Stimulated activated CD4-positive, alpha-beta T cell treated with anti-CD3 and anti-CD28 coated beads, TNF-alpha, amount 100 ng/mL, for 1 hour (primary cell): ENCODE measurements around the gene SURF6.
"Not testable (repeated sequence)": the region's sequence is repeated elsewhere in the genome, so short reads cannot be mapped to it uniquely, and the experiment has no call there.

Experiments
- DNase-seq, 3 donors: peaks; one replicate each; pipeline ENCODE4 v3.0.0-alpha.2; 2020; ENCODE audit warnings: low read depth in 3 of 3, low spot score in 1 of 3

The SURF6 gene

DNA sequence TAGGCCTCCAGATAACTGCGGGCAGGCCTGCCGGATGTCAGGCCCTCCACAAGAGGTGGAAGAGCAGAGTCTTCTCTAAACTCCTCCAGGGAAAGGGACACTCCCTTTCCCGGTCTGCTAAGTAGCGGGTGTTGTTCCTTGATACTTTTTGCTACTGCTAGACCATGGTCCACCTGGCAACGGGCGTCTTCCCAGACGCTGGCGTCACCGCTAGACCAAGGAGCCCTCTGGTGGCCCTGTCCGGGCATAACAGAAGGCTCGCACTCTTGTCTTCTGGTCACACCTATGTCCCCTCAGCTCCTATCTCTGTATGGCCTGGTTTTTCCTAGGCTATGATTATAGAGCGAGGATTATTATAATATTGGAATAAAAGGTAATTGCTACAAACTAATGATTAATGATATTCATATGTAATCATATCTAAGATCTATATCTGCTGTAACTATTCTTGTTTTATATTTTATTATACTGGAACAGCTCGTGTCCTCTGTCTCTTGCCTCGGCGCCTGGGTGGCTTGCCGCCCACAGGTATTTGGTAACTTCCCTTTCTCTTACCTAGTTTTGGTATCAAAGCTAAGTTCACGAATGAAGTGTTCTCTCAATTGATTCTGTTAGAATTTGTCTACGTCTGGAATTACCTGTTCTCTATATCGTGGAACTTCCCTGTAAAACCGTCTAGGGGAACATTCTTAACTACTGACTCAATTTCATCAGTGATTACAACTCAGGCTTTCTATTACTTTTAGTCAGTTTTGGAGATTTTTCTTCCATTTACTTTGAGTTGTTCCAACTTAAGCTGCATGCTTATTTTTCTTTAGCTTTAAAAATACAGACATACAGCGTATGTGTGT is 6.5 kb downstream of the SURF6 start:
- not testable (repeated sequence) for DNase-seq

DNA sequence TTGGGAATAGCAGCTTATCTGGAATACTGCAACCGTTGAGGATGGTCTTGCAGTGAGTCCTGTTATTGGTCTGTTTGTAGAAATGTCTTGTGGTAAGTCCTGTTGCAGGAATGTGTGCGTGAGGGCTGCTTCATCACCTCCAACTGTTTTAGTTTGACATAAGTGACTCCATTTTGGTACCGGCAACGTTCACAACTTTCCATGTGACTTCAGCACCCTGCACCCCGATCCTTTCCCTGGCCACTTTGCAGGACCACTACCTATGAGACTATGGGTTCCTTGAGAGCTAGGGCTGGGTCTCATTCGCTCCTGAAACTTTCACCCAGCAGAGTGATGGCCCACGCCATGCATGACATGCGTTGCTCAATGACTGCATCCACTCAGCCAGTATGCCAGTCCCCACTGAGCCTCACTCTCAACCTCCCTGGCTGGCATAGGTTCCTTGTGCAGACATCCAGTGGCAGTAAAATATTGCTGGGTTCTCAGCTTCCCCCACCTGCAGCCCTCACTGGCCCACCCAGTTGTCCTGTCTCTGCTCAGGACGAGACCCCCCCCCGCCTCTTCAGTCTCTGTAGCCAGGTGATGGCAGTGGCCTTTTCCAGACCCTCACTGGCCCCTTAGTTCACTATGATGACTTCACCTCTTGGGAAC is 8.0 kb downstream of the SURF6 start:
- DNase-seq: no peak

DNA sequence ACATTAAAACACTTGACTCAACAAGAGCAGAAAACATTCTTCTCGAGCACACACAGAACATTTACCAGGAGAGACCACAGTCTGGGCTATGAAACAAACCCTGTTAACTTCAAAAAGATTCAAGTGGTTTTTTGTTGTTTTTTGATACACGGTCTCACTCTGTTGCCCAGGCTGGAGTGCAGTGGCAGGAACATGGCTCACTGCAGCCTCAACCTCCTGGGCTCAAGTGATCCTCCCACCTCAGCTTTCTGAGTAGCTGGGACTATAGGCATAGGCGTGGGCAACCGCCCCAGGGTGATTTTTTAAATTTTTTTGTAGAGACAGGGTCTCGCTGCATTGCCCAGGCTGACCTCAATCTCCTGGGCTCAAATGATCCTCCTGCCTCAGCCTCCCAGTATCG is 9.0 kb downstream of the SURF6 start:
- not testable (repeated sequence) for DNase-seq

DNA sequence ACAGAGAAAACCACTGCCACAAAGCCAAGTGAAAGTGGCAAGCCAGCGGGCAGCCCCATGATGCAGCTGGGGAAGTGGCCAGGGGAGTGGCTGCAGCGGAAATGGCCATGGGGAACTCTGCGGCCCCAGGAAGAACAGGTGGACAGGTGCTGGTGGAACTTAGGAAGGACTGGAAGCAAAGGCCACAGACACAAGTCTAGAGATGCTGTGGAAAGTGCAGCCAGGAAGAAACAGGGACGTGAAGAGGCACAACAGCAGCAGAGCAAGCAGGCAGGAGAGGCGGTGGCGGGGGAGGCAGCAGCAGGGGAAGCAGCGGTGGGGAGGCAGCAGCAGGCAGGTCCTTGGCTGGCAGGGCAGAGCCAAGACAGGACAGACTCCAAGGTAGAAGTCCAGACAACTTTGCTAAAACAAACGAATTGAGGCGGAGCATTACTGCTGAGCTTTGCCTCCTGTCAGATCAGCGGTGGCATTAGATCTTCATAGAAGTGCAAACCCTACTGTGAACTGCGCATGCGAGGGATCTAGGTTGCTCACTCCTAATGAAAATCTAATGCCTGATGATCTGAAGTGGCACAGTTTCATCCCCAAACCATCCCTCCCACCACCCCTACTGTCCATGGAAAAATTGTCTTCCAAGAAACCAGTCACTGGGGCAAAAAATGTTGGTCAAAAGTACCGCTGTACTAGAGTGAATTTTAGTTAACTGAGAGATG is 11.8 kb downstream of the SURF6 start:
- DNase-seq: no peak

DNA sequence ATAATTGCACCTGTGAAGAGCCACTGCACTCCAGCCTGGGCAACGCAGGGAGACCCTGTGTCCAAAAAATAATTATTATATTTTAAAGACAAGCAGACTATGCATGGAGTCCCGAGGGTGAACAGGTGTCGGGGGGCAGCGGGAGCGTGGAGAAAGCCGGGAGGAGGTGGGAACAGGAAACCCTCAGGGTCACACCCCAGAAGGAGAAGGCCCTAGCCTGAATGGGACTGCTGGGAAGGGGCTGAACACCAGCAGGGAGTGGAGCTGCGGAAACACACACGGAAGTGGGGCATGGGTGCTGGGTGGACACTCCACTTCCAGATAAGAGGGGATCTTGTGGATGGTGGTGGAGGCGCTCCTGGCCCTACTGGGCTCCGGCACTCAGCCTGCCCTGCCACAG is 12.8 kb downstream of the SURF6 start:
- DNase-seq: no peak

DNA sequence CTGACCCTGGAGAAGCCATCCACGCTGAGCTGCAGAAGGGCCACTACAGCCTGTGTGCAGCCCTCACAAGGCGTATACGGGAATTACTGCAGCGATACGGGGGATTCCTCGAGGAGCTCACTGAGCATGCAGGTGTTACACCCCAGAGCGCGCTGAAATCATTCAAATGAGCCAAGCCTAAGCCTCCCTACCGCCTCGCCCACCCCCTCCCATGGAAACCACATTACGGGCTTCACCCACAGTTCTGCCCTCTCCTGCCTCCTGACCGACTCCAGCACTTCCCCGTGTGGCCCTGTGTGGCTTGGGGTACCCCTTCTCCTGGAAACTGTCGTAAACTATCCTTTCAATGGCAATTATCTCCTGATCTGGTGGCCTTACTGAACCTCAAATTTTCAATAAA is 13.3 kb downstream of the SURF6 start:
- DNase-seq: no peak

DNA sequence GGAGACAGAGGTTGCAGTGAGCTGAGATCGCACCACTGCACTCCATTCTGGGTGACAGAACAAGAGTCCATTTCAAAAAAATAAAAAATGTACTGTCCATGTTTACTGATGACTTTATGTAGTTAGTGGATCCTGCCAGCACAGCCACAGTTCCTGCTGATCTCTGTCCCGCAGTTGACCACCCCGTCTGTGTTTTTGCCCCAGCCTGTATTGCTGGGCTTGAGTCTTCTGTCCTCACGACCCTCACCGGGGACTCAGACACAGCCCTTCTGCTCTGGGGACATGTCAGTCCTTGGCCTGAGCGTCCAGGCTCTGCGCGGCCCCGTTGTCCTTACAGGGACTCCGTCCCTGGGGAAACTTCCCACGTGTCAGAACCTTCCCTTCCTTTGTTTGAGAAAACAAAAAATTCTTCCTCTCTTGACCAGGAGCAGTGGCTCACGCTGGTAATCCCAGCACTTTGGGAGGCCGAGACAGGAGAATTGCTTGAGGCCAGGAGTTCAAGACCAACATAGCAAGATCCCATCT is 14.5 kb downstream of the SURF6 start:
- DNase-seq: no peak

DNA sequence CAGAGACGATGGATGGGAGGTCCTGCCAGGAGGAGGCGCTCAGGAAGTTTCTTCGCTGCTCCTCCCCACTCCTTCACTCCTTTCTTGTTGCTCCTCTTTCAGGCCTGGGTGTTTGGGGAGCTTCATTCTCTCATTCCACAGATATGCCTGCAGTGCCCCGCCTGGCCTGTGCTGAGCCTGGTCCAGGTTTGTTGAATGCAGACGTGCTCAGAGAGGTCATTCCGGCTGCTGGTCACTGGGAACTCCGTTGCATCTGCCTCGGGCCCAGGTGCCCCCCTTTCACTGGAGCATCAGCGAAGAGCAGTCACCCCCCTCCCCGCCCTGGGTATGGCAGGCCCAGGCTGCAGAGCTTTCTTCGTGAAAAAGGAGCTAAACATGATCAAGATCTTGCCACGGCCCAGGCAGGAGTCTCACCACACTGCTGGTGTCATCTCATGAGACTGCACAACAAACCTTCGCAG is 15.5 kb downstream of the SURF6 start:
- no peak for DNase-seq

DNA sequence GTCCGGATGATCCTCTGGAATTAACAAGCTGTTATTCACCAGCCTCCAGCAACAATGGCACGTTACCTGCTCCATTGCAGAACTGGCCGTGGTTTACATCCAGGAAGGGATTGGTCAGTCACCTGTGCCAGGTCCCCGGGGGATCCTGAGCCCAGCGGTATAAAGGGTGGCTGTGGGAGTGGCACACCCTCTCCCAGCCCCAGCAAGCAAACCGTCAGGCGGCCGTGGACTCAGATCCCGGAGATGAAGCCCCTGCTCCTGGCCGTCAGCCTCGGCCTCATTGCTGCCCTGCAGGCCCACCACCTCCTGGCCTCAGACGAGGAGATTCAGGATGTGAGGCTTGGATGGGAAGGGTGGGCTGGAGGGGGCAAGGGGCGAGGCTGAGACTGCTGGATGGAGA is 18.4 kb downstream of the SURF6 start:
- DNase-seq: not testable (repeated sequence)

DNA sequence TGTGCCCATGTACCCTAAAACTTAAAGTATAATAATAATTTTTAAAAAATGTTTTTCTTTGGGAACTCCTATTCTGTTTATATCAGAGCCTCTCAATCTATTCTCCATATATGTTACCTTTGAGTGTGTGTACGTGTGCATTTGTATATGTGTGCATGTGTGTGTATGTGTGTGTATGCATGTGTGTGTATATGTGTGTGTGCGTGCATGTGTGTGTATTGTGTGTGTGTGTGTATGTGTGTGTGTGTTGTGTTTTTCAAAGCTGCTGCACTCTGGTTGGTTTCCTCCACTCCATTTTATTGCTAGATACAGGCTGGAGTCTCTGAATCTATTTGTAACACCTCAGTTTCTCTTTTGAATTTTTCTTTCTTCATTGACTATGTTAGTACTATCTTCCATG is 20.0 kb downstream of the SURF6 start:
- no peak for DNase-seq

DNA sequence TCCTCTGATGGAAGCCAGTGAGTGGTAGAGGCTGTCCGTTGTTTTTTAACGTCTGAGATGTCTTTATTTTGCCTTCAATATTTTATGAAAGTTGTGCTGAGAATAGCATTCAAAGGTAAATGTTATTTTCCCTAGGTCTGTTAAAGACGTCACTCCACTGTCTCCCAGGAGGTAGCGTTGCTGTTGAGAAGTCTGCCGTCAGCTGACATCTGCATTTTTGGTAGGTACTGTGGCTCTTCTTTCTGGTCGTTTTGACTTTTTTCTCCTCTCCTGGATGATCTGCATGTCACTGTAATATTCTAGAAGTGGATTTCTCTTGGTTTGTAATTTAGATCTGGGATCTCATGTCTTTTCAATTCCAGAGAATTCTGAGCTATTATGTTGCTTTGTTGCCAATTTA is 26.4 kb downstream of the SURF6 start:
- no peak for DNase-seq

DNA sequence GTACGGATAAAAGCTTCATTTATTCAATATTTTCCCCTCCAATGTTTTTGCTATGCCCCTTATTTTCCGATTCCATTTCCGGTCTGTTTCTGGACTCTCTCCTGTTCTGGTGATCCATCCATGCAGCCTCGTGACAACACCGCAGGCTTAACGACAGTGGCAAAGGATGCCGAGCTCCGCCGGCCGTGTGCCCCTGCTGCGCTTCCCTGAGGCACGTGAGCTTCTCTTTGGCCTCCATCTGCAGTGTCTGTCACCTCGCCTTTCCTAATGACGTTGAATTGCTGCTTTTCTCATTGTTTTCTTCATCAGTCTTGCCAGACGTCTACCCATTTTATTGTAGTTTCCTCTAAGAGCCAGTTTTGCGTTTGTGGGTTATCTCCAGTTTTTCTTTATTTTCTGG is 28.7 kb downstream of the SURF6 start:
- DNase-seq: no peak

DNA sequence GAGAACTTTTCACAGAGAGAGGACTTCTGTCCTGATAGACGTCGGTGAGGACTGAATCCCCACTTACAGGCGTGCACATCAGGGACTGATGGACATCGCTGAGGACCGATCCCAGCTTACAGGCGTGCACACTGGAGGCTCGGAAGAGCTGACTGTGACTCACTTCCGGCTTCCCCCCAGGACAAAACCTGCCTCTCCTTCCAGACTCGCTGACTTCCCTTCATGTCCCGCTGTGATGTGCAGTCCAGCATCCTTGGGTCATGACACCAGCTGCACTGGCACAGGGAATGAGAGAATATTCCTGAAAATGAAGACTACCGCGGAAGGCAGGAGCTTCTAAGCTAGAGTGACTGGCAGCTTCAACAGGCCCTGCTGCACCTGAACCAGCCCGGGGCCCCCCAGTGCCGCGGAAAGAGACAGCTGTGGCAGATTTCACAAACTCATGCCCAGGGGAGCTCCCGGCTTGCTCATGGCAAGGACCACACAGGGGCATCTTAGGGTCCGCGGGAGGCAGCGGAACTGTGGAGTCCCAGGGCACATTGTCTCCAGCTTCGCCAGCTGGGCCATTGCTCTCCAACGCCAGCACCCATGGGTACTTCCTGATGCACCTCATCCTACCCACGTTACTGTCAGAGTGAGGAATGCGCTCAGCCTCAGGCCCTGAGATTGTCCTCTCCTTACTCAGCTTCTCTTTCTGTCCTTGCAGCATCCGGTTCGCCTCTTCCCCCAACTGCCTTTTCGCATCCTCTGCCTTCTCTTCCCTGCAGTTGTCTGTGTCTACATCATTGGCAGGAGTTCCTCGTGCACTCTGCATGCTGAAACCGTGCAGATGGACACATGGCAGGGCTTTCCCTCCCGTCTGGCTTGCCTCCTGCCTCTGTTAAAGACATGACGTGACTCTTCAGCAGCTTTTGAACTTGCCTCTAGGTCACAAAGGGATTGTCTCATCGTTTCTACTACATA is 29.5 kb downstream of the SURF6 start:
- no peak for DNase-seq

DNA sequence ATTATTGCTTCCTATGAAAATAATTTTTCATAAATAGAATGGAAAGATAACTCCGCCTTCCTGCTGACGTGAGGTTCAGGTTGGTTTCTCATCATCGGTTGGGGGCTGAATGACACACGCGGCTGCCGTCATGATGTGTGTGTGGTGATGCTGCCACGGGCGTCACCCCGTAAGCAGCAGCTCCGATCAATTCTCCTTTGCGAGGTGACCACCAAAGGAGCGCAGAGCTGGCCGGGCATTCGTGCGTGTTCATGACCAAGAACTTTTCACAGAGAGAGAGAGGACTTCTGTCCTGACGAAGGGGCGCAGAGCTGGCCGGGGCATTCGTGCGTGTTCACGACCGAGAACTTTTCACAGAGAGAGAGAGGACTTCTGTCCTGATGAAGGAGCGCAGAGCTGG is 30.3 kb downstream of the SURF6 start:
- no peak for DNase-seq

DNA sequence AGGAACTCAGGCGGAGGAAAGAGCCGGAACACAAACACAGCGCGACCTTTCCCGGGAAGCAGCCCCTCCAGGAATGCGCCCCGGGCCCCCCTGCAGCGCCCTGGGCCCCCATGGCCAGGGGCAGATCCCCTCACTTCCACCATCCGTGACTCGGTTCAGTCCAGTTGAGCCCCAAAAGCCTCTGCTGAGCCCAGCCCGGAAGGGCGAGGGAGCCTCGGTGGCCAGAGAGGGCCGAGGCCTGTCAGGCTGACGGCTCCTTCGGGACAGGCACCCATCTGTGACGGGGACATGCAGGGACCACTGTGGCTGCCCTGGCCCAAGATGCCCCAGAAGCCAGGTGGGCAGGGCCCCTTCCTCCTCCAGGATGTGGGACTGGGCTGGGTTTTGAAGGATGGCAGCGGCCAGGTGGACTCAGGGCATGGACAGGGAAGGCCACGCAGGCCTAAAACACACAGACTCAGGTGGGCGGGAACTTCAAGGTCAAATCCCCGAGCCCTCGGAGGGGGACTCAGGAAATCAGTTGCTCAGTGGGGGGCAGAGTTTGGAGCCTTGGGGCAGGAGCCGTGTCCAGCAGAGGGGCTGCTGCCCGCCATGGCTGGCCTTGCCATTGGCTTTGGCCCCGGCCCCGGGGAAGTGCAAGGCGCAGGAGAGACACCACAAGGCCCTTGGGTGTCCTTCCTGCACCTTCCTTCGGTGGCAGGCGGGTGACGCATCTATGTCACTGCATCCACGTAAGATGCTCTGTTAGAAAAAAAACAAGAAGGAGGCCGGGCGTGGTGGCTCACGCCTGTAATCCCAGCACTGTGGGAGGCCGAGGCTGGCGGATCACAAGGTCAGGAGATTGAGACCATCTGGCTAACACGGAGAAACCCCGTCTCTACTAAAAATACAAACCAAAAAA is 31.3 kb downstream of the SURF6 start:
- DNase-seq: no peak

DNA sequence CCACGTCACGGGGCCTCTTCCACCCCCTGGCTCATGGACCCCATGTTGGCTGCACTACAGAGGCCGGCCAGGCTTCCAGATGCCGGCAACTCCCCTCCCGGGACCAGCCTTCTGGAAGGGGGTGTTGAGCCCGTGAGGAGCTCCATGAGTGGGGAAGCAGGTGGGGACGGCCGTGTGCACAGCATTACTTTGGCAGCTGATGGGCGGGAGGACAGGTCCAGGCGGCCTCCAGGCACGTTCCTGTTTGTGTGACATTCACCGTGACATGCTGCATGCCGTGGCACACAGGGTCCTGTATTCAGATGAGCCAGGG is 31.9 kb downstream of the SURF6 start:
- DNase-seq: no peak

DNA sequence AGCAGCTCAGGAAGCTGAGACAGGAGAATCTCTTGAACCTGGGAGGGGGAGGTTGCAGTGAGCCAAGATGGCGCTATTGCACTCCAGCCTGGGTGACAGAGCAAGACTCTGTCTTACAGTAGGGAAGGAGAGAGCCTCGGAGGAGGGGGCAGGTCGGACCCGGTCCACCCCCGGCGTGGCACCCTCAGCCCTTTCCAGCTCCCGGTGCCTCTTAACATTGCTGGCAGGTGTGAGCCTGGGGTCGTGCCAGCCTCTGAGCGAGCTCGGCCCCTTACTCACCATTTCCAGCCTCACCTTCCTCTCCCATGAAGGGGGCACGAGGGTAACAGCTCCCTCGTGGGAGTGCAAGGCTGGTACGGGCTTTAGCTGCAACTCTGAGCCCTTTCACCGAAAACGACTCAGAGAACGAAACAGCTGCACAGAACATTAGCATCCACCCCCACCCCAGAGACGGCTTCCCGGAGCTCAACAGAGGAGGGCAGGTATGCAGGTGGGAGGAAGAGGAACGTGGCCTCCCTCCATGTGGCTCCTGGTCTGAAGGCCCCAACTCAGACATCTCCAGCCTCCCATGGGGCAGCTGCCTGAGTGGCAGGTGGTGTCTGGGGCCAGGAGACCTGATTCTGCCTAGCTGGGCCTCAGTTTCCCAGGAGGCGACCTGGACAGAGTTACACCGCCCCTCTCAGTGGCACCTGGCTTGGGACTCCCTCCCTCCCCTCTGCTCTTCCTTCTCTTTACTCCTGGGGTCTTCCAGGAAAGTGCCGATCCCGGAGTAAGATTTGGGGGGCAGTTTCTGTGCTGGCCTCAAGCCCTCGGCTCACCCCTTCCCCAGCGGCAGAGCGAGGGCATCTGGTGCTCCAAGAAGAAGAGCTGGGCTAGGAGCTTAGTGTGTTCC is 32.5 kb downstream of the SURF6 start:
- DNase-seq: no peak

DNA sequence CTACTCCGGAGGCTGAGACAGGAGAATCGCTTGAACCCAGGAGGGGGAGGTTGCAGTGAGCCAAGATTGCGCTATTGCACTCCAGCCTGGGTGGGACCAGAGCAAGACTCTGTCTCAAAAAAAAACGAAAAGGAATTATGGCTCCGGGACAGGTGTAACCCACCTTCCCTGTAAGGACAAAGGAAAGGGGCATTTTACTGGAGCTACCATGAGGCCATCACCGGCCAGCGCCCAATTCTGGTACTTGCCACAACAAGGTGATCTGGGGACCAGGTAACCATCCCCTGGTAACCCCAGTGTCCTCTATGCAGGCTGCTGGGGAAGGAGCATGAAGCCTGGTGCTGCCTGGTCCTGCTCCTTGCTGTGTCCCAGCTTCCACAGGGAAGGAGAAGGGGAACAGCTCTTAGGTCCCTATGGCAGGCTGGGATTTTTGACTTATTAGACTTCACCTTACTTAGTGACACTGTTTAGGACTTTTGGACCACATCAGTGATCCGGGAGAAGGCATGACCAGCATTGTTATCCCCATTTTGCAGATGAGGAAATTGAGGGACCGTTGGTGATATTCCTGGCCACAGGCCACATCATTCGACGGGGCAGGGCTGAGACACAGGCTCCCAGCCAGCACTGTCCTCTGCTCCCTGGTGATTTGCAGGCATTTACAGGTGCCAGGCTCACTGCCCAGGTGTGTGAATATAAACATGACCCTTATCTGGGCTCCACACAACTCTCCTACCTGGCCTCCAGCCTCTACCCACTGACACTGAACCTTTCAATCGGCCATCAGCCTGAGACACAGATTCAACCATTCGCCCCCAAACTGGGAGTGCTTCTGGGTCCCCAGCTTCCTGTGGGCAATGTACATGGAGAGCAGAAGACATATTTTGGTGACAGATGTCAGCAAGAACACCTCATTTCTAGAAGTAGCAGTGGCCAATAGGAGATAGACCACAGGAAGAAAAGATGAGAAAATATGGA is 34.4 kb downstream of the SURF6 start:
- no peak for DNase-seq
